SW480 (cell line): ENCODE measurements around the gene CPNE4.
A peak's percentile ranks its signal among the peaks of the same experiment; 100 is the strongest.

Source experiments
- DNase-seq: peaks from one replicate; pipeline ENCODE4 v3.0.0-alpha.2; 2016; ENCODE audit warnings: low spot score

Gene CPNE4

DNA sequence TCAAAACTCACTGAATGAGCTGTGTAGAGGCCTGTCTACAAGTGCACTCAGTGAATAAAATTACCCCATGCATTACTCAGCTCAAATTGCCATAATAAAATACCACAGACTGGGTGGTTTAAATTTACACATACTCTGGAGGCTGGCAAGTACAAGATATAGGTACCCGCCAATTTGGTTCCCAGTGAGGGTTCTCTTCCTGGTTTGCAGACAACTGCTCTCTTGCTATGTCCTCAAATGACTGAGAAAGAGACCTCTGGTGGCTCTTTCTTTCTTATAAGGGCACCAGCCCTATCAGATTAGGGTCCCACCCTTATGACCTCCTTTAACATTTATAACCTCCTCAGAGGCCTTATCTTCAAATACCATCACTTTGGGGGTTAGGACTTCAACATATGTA is 237.0 kb downstream of the CPNE4 start:
- DNase-seq = no peak

DNA sequence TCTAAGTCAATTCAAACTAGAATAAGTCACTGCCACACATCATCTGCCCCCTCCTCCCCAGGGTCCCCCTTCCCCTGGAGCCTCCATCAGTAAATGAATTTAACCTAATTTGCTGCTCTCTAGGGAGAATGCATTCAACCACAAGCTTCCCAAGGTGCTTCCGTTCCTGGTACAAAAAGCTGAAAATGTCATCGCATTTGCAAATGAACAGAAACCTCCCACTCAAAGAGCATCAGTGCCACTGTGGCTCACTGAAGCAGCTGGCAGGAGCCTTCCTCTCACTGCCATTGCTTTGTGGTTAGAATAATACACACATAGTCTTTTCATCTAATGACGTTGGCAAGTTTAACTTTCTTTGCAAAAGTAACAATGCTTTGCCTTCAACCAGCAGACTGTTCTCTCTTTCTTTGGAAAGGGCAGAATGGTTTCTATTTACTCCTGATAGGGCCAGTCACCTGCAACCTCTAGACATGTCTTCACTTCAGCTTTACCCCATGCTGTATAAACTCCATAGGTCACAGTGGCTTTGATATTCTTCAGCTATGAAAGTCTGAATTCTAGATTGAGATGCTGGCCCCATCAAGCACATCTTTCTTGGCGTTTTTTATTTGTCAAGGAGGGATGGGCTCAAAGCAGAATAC is 238.1 kb downstream of the CPNE4 start:
- DNase-seq = no peak

DNA sequence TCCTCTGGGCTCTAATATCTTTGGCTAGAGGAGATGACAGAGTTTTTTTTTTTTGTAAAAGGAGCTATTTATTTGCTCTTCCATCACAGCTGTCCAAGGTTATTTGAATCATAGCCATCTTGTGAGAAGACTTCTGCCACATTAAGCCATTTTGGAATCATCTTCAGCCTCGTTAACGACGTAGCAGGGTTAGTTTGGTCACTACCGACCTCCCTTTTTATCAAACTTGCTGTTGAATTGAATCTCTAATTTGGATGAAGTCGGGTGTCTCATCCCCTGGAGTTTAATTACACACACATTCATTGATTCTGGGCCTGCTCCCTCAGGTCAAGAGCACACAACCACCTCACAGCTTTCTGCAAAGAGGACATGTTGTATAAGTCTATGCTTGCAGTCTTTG is 238.7 kb downstream of the CPNE4 start:
- DNase-seq = no peak

DNA sequence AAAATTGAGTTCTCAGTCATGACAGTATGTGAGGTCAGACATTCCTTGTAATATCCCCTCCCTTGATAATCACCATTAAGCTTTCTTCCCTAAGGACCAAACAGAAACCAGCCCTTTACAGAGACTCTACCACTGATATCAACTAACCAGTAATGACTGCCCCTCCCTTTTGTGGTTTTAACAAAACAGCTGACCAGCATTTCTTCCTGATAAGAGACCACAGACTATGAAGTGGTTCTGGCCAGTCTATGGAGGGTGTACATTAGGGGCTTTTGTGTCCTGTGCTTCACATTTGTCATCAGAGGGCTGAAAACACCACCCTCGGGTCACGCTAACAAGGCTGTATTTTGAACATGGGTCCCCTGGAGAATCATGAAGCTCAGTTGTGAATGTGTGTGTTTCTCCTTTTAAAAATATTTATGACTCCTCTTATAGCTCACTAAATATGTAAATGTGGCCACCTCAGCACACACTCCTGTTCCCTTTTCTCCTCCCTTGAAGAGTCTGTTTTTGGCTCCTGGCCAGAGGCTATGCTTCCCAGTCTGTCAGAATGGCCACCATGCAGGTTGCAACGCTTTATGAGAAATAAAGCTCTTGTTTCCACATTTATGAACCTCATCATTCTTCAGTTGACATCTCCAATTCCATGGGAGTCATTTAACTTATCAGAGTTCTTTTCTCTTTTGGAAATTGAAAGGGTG is 239.3 kb downstream of the CPNE4 start:
- peak; percentile 81 for DNase-seq

DNA sequence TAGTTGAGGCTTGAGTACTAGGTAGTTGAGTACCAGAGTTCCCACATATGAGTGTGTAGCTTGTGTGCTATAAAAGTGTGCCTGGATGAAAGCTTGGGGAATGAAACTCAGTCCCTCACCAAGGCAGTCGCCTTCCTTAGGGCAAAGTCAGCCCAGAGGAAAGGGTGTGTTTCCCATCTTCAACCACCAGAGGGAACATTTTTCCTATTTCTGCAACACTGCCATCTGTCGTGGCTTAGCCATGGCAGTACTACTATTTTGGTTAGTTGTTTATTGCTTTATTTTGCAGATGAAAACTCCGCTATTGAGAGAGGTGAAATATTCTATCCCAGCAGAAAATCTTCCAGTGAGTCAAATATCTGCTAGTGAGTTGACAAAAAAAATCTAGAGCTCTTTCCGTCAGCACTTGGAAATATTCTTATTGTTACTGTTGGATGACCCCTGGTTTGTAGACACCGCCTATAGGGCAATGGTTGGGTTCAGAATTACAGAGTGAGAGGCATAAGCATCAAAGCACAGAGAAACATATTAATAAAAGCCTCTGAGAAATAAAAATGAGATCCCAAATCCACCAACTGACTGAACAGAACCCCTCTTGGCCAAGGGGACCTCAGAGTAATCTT is 239.9 kb downstream of the CPNE4 start:
- DNase-seq = peak; percentile 55

DNA sequence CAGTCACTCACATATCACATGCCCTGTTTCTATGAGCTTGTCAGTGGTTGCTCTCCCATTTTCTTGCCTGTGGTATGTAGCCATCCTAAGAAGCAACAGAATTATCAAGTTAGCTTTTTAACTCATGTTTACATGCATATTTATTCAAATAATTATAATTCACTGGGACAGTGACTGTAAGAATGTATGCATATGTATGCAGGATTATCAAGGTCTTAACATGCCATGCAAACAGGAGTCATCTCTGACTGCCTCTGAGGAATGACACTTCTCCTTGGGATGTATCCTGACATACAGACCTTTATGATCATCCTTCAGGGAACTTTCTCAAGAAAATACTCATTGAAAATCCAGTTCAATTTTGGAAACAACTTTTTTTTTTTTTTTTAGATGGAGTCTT is 240.9 kb downstream of the CPNE4 start:
- DNase-seq = no peak

DNA sequence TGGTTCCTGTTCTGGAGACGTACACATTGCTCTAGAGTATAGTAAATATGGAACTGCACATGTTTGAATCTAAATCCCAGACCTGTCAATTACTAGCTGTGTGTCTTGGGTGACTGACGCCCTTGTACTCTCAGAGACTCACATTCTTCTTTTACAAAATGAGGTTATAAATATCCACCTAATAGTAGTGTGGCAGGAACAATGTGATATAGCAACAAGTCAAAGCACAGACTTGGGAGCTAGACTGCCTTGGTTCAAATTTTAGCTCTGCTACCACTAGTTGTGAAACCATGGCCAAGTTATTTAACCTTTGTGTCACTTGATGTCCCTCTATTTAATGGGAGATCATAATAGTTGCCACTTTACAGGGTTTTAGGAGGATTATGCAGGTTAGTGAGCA is 245.6 kb downstream of the CPNE4 start:
- no peak for DNase-seq

DNA sequence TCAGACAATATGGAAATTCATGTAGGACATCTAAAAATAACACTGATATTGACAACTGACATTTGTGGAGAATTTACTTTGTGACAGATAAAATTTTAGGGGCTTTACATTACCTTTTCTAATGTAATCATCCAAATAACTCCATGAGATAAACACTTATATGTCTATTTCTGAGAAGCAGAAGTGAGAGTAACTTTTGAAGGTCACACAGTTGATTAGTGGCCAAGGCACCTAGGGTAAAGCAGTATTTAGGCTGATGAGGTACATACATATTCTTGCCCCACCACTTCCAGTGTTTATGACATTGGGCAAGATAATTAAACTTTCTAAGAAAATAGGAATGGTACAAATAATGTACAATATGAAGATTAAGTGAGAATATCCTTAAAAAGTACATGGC is 248.4 kb downstream of the CPNE4 start:
- DNase-seq = no peak

DNA sequence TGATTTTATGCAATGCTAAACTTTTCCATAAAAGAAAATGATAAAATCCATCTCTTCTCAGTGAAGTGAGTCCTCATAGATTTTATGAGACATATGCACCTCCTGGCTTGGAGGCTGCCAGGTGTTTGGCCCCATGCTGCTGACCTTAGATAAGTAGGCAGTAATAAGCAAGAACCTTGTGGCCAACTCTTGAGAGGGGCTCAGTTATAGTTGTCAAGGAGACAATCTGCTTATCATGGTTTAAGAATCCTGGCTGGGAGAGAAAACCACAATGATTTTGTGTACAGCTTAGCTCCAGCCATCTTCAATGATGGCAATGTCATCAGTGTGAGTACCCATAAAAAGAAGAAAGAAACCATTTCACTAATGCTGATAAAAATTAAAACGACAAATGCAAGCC is 252.1 kb downstream of the CPNE4 start:
- DNase-seq = no peak

DNA sequence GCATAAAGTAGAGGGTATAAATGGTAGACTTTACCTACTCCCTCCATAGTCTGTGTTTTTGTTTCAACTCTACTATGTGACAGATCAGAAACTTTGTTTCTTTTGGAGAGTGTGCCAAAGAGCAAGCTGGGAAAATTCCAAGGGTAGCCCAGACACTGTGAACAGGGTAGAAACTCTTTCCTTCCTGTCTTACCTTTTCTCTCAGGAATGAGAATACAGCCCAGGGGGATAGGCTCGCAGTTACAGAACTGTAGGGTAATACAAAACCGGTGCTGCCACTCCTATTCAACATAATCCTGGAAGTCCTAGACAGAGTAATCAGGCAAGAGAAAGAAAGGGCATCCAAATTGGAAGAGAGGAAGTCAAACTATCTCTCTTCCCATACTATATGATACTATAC is 256.3 kb downstream of the CPNE4 start:
- DNase-seq = no peak

DNA sequence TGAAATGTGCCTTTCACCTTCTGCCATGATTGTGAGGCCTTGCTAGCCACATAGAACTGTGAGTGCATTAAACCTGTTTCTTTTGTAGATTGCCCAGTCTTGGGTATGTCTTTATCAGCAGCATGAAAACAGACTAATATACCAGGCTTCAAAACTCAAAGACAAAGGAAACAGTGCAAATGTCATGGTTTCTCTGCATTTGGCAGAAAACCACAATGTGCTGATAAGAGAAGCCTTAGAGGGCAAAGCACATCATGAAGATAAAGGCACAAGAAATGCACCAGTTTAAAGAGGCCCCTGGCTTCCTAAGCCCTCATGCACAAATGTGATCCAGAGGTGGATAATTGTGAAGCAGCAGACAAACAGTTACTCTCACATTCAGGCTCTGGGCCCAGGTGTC is 259.2 kb downstream of the CPNE4 start:
- DNase-seq = no peak

DNA sequence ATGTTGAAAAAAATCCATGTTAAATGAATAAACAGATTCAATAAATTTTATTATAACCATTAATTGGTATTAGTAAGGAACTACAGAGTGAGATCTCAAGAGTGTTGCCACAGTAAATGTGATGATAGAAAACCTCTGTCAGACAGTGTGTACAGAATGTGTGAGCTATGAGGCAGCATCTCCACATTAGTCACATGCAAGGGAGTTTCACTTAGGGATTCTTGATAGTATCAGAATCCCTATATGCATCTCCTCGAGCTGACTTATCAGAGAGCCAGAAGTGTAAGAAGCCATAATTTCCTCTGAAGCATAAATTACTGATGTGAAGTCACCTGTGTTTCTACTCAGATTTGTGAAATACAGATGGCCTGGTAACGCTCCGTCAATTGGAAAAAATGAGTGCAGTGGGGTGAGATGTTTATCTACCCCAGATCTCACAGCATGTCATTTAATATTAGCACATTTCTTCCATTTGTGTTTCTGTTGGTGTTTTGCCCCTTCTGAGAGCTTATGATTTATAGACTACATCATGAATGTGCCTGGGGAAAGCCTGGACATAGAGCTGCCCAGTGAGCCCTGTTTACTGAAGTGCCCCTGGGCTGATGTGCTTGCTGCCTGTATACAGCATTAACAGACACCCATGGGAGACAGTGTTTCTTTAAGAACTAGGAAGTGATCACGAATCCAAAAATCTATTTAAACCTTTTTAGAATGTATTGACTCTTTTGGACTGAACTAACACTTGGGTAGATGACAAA is 262.4 kb downstream of the CPNE4 start:
- no peak for DNase-seq

DNA sequence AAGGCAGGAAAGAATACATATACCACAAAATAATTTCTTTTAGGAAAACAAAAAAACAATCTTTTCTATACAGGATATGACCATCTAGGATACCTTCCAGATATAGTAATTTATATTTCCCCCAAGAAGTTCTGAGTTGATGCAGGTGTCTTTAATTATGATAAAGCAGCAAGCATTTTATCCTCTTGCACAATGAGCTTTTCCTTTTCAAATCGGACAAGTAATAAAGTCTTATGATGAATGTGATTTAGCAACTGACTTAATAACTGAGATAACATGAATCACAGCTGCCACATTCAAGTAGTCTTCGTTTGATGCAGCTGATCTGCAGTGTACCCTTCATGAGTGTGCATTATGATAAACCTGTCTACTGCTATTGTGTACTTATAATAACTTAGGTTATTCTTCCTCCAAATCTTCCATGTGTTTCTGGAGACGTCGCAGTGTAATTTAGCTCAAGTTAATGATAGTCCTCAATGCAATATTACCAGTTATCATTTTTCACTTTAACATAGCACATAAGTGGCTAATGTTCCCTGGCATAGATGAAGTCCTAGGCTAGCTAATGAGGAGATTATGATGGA is 271.7 kb downstream of the CPNE4 start:
- no peak for DNase-seq

DNA sequence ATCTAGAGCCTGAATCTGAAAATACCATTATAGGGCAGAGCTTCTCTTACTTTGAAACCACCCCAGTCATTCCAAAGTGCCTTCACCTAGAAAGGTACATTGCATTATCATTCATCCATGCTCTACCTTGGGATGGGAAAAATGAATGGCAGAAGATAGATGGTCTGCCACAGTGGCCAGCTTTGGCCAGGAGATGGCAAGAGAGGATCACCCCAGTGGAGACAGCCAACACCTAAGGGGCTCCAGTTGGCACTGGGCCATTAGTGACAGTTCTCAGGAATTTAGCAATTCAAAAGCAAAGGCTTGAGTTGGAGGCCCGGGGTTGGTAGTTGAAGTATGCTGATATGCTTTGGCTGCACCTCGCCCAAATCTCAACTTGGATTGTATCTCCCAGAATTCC is 278.4 kb downstream of the CPNE4 start:
- DNase-seq = no peak

DNA sequence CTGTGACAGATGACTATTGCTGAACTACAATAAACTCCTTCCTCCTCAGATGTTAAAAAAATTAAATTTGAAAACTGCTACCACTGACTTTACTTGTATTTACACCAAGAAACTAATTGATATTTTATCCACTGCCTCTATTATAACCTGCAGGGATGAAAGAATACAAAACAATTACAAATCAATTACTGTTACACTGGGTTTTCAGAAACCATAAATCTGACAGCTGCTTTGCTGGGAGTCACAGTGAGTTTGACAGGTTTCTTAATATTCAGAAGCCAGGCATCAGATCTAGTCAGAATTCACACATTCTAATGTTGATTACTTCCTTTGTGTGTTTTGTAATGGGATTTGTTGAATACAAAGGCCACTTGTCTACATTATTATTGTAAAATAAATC is 279.4 kb downstream of the CPNE4 start:
- DNase-seq = no peak

DNA sequence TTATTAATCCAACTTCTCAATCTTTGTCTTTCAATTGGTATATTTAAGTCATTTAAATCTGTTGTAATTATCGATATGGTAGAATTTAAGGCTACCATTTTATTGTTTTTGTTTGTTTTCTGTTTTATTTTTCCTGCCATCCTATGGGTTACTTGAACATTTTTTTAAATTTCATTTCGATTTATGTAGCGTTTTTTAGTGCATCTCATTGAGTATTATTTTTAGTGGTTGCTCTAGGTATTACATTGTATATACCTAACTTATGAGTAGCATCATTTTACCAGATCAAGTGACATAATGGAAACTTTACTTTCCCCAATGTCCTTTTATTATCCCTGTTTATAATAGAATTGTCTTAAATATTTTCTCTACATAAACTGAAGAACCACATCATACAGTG is 284.6 kb downstream of the CPNE4 start:
- DNase-seq = no peak

DNA sequence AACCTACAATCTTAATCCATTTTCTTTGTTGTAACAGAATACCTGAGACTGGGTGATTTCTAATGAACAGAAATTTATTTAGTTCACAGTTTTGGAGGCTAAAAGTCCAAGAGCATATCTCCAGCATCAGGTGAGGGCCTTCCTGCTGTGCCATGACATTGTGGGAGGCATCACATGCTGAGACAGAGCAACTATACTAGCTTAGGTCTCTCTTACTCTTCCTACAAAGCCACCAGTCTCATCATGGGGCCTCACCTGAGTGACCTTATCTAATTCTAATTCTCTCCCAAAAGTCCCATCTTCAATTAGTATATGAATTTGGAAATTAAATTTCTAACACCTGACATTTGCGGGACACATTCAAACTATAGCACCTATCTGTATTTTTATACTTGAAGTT is 285.0 kb downstream of the CPNE4 start:
- no peak for DNase-seq

DNA sequence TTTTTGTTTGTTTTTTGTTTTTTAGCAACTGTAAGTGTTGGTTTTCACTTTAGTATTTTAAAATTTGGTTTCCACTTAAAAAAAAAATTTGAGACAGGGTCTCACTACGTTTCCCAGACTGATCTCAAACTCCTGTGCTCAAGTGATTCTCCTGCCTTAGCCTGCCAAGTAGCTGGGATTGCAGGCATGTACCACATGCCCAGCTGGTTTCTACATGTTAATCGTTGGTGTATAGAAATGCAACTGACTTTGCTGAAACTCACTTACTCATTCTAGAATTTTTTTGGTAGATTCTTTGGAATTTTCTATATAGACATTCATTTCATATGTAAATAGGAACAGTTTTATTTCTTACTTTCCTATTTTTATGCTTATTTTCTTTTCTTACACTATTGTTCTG is 287.3 kb downstream of the CPNE4 start:
- DNase-seq = no peak

DNA sequence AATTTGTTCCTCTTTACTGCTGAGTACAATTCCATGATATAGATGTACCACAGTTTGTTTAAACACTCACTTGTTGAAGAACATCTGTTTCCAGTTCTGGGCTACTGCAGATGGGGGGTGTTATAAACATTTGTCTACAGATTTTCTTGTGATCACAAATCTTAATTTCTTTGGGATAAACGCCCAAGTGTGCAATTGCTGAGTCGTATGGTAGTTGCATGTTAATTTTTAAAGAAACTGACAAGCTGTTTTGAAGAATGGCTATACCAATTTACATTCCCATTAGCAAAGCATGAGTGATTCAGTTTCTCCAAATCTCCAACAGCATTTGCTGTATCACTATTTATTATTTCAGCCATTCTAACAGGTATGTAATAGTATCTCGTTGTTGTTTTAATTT is 290.0 kb downstream of the CPNE4 start:
- DNase-seq = no peak

DNA sequence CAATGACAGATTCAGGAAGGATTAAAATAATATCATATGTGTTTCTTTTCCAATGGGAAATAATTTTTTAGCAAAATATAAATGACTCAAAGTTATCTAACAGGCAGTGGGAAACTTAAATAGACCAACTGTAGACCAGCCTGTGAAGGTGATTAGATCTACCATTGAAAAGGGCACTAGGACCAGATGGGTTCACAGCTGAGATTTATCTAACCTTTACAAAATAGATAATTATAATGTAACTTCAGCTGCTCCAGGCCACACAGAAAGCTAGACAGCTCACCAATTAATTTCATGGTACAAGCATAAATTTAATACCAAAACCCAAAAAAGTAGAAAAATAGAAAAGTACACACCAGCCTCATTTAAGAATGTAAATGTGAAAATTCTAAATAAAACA is 291.7 kb downstream of the CPNE4 start:
- DNase-seq = no peak

DNA sequence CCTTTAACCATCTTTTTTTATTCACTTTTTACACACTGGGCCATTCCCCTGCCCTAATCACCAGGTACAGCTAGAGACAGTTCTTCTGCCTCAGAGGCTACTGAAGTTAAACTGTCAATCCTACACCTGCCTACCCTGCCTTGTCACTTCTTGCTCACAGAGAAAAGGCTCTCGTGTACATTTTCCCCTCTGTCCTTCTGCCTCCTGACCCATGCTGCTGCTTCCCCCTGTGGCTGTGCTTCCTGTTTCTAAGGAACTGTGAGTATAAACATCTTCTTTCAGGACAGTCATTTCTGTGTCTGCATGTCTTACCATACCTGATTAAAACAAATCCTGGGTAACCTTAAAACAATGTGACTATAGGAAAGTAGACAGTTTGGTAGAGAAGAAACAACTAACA is 295.6 kb downstream of the CPNE4 start:
- no peak for DNase-seq

DNA sequence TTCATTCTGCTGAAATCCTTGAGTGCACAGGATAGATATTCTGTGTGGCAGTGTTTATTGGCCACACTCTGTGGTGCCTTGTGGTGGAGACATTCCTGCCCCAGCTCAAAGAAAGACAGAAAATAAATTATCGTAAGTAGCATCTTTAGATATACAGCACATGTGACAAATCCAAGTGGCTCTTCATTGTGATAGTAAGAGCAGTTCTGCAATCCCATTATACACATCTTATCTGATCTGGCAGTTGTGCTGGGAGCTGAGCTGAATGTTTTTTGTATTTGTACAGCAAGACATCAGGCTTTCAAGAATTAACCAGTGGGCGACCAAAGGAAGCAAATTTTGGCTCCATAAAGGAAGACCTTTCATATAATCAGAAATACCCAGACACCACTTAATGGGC is 296.7 kb downstream of the CPNE4 start:
- no peak for DNase-seq

DNA sequence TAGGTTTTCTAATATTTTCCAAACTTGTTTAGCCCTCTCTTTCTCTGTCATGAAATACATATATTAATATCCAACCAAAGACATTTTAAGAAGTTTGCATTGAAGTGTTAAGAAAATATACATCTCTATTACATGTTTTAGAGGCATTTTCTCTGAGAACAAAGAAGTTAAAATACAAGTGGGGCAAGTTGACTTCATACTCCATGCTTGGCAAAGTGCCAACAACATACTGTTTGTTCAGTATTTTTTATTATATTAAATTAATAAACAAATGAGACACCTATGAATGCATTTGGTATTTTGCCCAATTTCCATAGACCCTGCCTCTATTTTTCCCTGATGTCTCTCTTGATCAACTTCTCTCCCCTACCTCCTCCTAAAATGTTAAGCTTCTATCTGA is 299.3 kb downstream of the CPNE4 start:
- no peak for DNase-seq
